ENCODE data around the gene COL15A1. TPM values are rescaled to one million over a fixed set of nuclear protein-coding genes. Genes with fewer than 3 reads are reported as not detected.

The COL15A1 gene
- total RNA-seq, 2 donors from 2014 or later = not detected

DNA sequence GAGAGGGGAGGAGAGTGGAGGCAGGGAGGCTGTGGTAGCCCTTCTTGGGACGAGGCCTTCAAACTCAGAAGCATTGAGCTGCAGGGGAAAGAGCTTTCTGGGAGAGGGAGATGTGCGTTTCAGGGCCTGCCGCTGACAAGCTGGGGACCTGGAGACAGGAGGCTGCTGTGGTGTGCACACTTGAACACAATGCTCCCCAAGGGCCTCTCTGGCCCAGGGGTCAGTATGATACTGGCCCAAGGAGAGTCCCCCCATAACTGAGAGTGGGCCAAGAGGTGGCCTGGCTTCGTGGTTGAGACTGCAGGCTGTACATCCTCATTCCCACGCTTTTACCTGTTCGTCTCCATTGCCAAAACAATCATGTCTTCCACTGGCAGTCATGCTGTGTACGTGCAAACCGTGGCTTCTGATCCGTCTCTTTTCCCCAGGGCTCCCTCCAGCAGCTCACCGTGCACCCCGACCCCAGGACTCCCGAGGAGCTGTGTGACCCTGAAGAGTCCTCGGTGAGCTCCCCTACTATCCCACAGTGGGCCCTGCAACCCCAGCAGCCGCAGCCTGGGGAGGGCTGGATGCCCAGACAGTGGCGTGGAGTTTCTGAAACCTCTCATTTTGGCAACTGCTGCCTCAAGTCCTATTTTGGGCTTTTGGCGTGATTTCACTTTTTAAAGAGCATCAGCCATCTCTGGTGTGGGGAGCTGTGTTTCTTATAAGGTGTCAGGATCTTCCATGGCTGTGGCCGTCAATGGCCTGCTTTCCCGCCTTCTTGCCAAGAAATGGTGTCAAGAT lies 43.4 kb downstream of the COL15A1 start:
- ATAC-seq (no peak), DNase-seq (no peak)
- H3K36me3 Mint-ChIP-seq (ENCODE audit: low read depth) = peaks cover 3% of the 10 kb centered on the region
- no peaks in the 10 kb centered on the region for H3K9me3 ChIP-seq (ENCODE audit: control insufficient read depth, low read length, poor library complexity, severe bottlenecking)
- peaks cover 20% of the 10 kb centered on the region for H3K27me3 Mint-ChIP-seq
- H3K27ac Mint-ChIP-seq = no peak overlapping the region
- no peak overlapping the region for H3K4me3 Mint-ChIP-seq
- H3K4me1 Mint-ChIP-seq = peaks cover 3% of the 10 kb centered on the region

GRCh38 chr9:98989036-98990000 lies 45.6 kb downstream of the COL15A1 start:
- no peak overlapping the region for H3K4me3 Mint-ChIP-seq
- ATAC-seq (no peak), DNase-seq (no peak)
- peaks cover 25% of the 10 kb centered on the region for H3K27me3 Mint-ChIP-seq
- peaks cover 3% of the 10 kb centered on the region for H3K36me3 Mint-ChIP-seq (ENCODE audit: low read depth)
- H3K27ac Mint-ChIP-seq = no peak overlapping the region
- peaks cover 9% of the 10 kb centered on the region for H3K4me1 Mint-ChIP-seq
- H3K9me3 ChIP-seq (ENCODE audit: control insufficient read depth, low read length, poor library complexity, severe bottlenecking) = no peaks in the 10 kb centered on the region

DNA sequence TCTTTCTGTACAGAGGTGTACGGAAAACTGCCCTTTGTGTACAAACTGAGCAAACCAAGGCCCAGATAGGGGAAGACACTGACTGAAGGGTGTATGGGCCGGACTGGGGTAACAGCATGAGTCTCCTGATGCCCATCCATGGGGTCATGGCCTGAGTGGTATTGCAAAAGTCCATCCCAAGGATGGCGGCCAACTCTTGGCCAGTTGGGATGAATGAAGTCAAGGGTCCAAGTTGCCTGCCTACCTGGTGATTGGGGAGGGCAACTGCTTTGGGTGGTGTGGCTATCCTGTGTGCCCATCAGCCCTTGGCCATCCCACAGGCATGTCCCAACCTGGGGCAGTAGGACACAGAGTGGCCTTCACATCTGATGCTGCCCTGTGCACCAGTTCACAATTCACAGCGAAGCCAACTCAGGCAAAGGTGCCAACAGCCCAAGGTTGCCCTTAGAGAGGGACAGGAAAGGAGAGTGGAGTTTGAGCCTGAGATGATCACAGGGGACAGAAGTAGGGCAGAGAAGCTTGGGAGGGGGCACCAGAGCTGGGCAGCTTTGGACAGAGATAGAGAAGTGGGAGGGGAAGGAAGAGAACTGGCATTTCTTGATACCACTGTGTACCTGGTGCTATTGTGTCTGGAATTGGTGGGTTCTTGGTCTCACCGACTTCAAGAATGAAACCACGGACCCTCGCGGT lies 46.6 kb downstream of the COL15A1 start:
- peaks cover 9% of the 10 kb centered on the region for H3K4me1 Mint-ChIP-seq
- ATAC-seq (no peak), DNase-seq (no peak)
- H3K27ac Mint-ChIP-seq = no peak overlapping the region
- H3K9me3 ChIP-seq (ENCODE audit: control insufficient read depth, low read length, poor library complexity, severe bottlenecking) = no peaks in the 10 kb centered on the region
- H3K4me3 Mint-ChIP-seq = no peak overlapping the region
- H3K27me3 Mint-ChIP-seq = peaks cover 27% of the 10 kb centered on the region
- peaks cover 3% of the 10 kb centered on the region for H3K36me3 Mint-ChIP-seq (ENCODE audit: low read depth)

DNA sequence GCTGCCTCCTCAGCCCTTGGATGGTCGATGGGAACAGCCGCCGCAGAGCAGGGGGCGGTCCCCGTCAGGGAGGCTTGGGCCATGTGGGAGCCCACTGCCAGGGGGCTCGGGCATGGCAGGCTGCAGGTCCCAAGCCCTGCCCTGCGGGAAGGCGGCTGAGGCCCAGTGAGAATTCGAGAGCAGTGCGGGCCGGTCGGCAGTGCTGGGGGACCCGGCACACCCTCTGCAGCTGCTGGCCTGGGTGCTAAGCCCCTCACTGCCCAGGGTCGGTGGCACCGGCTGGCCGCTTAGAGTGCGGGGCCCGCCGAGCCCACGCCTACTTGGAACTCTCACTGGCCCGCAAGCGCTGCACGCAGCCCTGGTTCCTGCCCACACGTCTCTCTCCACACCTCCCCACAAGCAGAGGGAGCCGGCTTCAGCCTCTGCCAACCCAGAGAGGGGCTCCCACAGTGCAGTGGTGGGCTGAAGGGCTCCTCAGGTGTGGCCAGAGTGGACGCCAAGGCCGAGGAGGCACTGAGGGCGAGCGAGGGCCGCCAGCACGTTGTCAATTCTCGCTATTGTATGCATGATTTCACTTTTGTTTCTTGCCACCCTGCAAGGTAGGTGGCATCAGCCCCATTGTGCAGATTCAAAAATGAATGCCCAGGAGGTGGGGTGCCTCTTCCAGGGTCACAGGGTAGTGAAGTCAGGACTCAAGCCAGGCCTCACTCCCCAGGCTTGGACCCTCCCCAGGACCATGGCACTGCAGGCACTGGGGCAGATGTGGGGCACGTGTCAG lies 48.6 kb downstream of the COL15A1 start:
- ATAC-seq = no peak
- no peaks in the 10 kb centered on the region for H3K9me3 ChIP-seq (ENCODE audit: control insufficient read depth, low read length, poor library complexity, severe bottlenecking)
- H3K27ac Mint-ChIP-seq = no peak overlapping the region
- H3K27me3 Mint-ChIP-seq = peaks cover 33% of the 10 kb centered on the region
- H3K36me3 Mint-ChIP-seq (ENCODE audit: low read depth) = peaks cover 2% of the 10 kb centered on the region
- no peak for DNase-seq
- H3K4me1 Mint-ChIP-seq = peaks cover 6% of the 10 kb centered on the region
- no peak overlapping the region for H3K4me3 Mint-ChIP-seq

- Mint-ChIP-seq H3K27me3 (peaks cover 26% of the 10 kb centered on the region), H3K36me3 (ENCODE audit: low read depth) (peaks cover 2% of the 10 kb centered on the region), H3K4me1 (peaks cover 6% of the 10 kb centered on the region), H3K4me3 (no peak overlapping the region), H3K27ac (no peak overlapping the region)
- ATAC-seq (peak; percentile 10), DNase-seq (no peak)
- no peaks in the 10 kb centered on the region for H3K9me3 ChIP-seq (ENCODE audit: control insufficient read depth, low read length, poor library complexity, severe bottlenecking)
Observed at GRCh38 chr9:98992885-98993569, 49.3 kb downstream of the COL15A1 start.

DNA sequence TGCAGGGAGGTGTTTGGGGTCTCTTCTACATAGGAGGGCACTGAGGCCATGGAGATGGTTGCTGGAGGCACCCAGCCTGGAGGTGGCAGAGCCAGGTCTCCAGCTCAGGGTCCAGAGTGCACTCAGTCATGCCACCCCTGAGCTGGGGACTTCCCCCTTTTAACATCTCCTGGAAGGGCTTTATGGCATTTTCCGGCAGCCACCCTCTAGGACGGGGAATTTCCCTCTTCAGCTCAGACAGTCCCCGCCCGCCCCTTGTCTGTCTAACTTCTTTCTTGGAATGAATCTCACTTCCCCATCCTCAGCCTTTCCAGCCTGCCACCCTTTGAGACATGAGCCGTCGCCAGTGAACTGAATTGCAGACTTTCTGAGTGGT lies 49.9 kb downstream of the COL15A1 start:
- Mint-ChIP-seq H3K4me3 (no peak overlapping the region), H3K27ac (no peak overlapping the region), H3K27me3 (peaks cover 27% of the 10 kb centered on the region), H3K36me3 (ENCODE audit: low read depth) (peaks cover 2% of the 10 kb centered on the region), H3K4me1 (peaks cover 8% of the 10 kb centered on the region)
- no peaks in the 10 kb centered on the region for H3K9me3 ChIP-seq (ENCODE audit: control insufficient read depth, low read length, poor library complexity, severe bottlenecking)
- ATAC-seq (peak; percentile 83), DNase-seq (no peak)

DNA sequence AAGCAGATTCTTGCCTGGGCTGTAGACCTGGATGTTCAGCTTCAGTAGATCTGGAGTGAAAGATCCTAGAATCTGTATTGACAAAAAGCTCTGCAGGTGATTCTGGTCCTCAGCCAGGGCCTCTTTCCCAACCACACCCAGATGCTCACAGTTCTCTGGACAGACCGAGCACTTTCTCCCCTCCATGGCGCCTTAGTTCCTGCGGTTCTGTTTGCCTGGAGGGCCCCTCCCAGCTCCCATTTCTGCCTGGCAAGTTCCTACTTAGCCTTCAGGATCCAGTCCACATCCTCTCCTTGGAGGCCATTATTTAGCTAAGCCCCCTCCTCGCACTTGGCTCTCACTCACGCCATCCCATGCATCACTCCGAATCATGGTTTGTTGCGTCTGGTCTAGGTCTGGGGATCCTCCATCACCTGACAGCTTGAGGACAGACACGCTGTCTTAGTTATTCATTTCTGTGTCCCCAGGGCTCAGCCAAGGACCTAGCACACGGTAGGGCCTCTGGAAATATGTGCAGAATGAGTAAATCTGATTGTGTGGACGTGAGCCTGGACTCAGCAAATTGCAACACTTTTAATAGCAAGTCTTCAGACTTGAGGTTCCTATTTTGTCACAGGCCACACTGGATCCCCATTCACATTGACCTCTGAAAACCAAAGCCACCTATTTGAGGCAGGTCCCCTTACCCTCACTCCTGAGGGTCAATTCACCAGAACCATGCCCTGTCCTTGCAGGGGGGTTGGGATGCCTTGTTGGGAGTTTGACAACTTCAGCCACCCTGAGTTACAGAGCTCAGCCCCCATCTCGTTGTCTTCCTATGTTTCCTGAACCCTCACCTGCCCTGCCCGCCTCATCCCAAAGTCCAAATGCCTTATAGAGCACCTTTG lies 50.7 kb downstream of the COL15A1 start:
- no peak for ATAC-seq
- Mint-ChIP-seq H3K36me3 (ENCODE audit: low read depth) (peaks cover 2% of the 10 kb centered on the region), H3K4me3 (no peak overlapping the region), H3K4me1 (peaks cover 10% of the 10 kb centered on the region), H3K27me3 (peaks cover 27% of the 10 kb centered on the region), H3K27ac (peak overlapping the region; percentile 32)
- no peak for DNase-seq
- no peaks in the 10 kb centered on the region for H3K9me3 ChIP-seq (ENCODE audit: control insufficient read depth, low read length, poor library complexity, severe bottlenecking)

DNA sequence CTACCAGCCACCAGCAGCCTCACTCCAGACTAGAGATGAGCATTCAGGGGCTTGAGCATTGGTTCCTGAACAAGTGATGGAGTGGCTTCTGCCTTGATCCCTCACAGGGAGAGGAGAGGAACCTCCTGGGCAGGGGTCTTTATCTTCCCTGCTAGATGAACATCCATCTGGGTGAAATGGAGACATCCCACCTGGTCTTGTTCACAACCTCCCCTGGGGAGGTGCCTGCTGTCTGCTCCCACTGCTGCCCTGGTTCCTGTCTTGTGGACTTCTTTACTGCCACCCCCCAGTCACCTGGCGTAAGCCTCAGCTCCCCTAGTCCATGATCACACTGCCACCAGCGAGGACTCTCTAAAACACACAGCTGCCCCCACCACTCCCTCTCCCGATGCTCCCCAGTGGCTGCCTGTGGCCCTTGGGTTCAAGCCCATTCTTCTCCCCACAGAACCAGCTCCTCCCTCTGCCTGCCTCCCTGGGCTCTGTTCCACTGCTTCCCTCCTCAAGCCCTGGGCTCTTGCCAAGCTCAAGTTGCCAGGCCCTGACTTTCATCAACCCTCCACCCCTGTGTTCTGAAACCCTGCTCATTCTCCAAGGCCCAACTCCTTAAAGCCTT lies 51.5 kb downstream of the COL15A1 start:
- H3K4me3 Mint-ChIP-seq = no peak overlapping the region
- peaks cover 10% of the 10 kb centered on the region for H3K4me1 Mint-ChIP-seq
- no peaks in the 10 kb centered on the region for H3K9me3 ChIP-seq (ENCODE audit: control insufficient read depth, low read length, poor library complexity, severe bottlenecking)
- peak overlapping the region; percentile 32 for H3K27ac Mint-ChIP-seq
- DNase-seq (no peak), ATAC-seq (no peak)
- peaks cover 27% of the 10 kb centered on the region for H3K27me3 Mint-ChIP-seq
- H3K36me3 Mint-ChIP-seq (ENCODE audit: low read depth) = peaks cover 2% of the 10 kb centered on the region

DNA sequence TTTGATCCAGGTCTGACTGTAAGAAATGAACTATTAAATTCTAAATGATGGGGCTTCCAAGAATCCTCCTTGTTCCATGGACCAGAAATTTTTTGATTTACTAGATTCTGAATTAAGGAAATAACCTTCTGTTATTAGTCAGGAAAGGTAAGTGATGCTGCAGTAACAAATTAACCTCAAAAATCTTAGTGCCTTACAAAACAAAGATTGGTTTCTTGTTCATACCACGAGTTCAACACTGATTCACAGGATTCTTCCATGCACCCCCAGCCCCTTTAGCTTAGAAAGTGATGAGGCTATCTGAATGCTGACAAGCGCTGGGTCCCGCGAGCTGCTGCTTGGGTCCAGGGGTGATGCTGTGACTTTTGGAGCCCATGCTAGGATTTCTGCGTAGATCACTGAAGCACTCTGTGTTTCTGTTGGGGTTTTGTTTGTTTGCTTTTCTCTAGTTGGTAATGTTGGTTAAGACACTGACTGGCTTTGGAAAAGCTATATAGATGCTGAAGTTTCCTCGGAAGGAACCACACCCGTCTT lies 52.3 kb downstream of the COL15A1 start:
- Mint-ChIP-seq H3K27ac (no peak overlapping the region), H3K4me1 (peaks cover 18% of the 10 kb centered on the region), H3K27me3 (peaks cover 27% of the 10 kb centered on the region), H3K4me3 (no peak overlapping the region), H3K36me3 (ENCODE audit: low read depth) (peaks cover 2% of the 10 kb centered on the region)
- ATAC-seq = no peak
- no peaks in the 10 kb centered on the region for H3K9me3 ChIP-seq (ENCODE audit: control insufficient read depth, low read length, poor library complexity, severe bottlenecking)
- no peak for DNase-seq

DNA sequence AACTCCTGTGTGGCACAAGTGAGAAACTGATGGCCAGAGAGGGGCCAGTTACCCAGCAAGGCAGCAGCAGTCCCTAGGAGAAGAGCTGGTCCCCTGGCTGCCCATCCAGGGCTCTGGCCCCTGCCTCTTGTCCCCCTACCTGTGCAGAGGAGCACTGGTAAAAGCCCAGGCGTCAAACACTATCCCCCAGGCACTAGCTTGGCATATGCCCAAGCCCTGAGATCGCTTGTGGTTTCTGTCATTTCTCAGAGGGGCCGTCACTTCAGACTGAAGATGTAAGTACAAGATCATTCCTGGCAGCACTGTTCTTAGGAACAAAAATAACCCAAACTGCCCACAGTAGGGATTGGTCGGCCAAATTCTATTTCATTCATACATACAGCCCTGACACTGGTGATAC lies 53.9 kb downstream of the COL15A1 start:
- Mint-ChIP-seq H3K27me3 (peaks cover 27% of the 10 kb centered on the region), H3K4me3 (no peak overlapping the region), H3K27ac (peak overlapping the region; percentile 67), H3K36me3 (ENCODE audit: low read depth) (peaks cover 2% of the 10 kb centered on the region), H3K4me1 (peaks cover 24% of the 10 kb centered on the region)
- DNase-seq (no peak), ATAC-seq (no peak)
- no peaks in the 10 kb centered on the region for H3K9me3 ChIP-seq (ENCODE audit: control insufficient read depth, low read length, poor library complexity, severe bottlenecking)
